DOHH2 (cell line): ENCODE data around the gene SESN2.

Experiments used
- CTCF ChIP-seq: fragments of 200-600 bp; sonication (generic); IDR thresholded peaks from one replicate; pipeline ENCODE4 v1.5.1; 2014; ENCODE audit warnings: antibody characterized with exemption, mild to moderate bottlenecking, low read depth, low read length; ENCODE audit not compliant: poor library complexity, severe bottlenecking
- EZH2phosphoT487 ChIP-seq: fragments of 200-600 bp; sonication (generic); IDR thresholded peaks from 2 replicates; pipeline ENCODE4 v1.6.1; 2017; ENCODE audit warnings: borderline replicate concordance, mild to moderate bottlenecking, antibody characterized with exemption, low read length, moderate library complexity, mixed read lengths

GRCh38 chr1:28295936-28296335, 36.6 kb downstream of the SESN2 start:
- TF ChIP-seq CTCF (no peak), EZH2phosphoT487 (no peak)
